ENCODE measurements around the gene SLC44A1.

SLC44A1 gene

GRCh38 chr9:105302728-105303127 is 58.3 kb downstream of the SLC44A1 start:
- Histone ChIP-seq H3K27ac (replicated peaks) (no peak overlapping the region), H3K27me3 (ENCODE audit: insufficient read depth, poor library complexity, severe bottlenecking) (no peaks in the 10 kb centered on the region), H3K4me3 (replicated peaks; ENCODE audit: insufficient read depth, low read length) (no peak overlapping the region)
- TF ChIP-seq GABPA (IDR thresholded peaks at IDR 0.05; ENCODE audit: low read depth), result no peak
- no peak for TF ChIP-seq CTCF (IDR thresholded peaks at IDR 0.05; ENCODE audit: insufficient read depth, low read length)
- TF ChIP-seq, protein P1, sequence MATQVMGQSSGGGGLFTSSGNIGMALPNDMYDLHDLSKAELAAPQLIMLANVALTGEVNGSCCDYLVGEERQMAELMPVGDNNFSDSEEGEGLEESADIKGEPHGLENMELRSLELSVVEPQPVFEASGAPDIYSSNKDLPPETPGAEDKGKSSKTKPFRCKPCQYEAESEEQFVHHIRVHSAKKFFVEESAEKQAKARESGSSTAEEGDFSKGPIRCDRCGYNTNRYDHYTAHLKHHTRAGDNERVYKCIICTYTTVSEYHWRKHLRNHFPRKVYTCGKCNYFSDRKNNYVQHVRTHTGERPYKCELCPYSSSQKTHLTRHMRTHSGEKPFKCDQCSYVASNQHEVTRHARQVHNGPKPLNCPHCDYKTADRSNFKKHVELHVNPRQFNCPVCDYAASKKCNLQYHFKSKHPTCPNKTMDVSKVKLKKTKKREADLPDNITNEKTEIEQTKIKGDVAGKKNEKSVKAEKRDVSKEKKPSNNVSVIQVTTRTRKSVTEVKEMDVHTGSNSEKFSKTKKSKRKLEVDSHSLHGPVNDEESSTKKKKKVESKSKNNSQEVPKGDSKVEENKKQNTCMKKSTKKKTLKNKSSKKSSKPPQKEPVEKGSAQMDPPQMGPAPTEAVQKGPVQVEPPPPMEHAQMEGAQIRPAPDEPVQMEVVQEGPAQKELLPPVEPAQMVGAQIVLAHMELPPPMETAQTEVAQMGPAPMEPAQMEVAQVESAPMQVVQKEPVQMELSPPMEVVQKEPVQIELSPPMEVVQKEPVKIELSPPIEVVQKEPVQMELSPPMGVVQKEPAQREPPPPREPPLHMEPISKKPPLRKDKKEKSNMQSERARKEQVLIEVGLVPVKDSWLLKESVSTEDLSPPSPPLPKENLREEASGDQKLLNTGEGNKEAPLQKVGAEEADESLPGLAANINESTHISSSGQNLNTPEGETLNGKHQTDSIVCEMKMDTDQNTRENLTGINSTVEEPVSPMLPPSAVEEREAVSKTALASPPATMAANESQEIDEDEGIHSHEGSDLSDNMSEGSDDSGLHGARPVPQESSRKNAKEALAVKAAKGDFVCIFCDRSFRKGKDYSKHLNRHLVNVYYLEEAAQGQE (IDR thresholded peaks at IDR 0.05; ENCODE audit: insufficient replicate concordance, low read depth), result no peak
- TF ChIP-seq SPI1 (IDR thresholded peaks at IDR 0.05; ENCODE audit: borderline replicate concordance, low read depth), result no peak
- TF ChIP-seq POLR2AphosphoS5 (IDR thresholded peaks at IDR 0.05; ENCODE audit: low read depth), result no peak
- no peak for DNase-seq (ENCODE audit: low read depth in 1 of 2, low spot score in 1 of 2)

GRCh38 chr9:105305856-105306255 is 61.4 kb downstream of the SLC44A1 start:
- no peak overlapping the region for H3K4me3 ChIP-seq (replicated peaks; ENCODE audit: insufficient read depth, low read length)
- DNase-seq (ENCODE audit: low read depth in 1 of 2, low spot score in 1 of 2), result no peak

GRCh38 chr9:105306351-105307140 is 62.1 kb downstream of the SLC44A1 start:
- DNase-seq (ENCODE audit: low read depth in 1 of 2, low spot score in 1 of 2), result no peak
- Histone ChIP-seq H3K27ac (replicated peaks) (no peak overlapping the region), H3K27me3 (ENCODE audit: insufficient read depth, poor library complexity, severe bottlenecking) (no peaks in the 10 kb centered on the region), H3K4me3 (replicated peaks; ENCODE audit: insufficient read depth, low read length) (no peak overlapping the region)
- no peak for TF ChIP-seq GABPA (IDR thresholded peaks at IDR 0.05; ENCODE audit: low read depth)
- TF ChIP-seq CTCF (IDR thresholded peaks at IDR 0.05; ENCODE audit: insufficient read depth, low read length), result no peak

More at GRCh38 chr9:105305856-105306255, 61.4 kb downstream of the SLC44A1 start:
- TF ChIP-seq GABPA (IDR thresholded peaks at IDR 0.05; ENCODE audit: low read depth) (no peak), SPI1 (IDR thresholded peaks at IDR 0.05; ENCODE audit: borderline replicate concordance, low read depth) (no peak), CTCF (IDR thresholded peaks at IDR 0.05; ENCODE audit: insufficient read depth, low read length) (no peak), POLR2AphosphoS5 (IDR thresholded peaks at IDR 0.05; ENCODE audit: low read depth) (no peak)
- TF ChIP-seq, protein P1 (IDR thresholded peaks at IDR 0.05; ENCODE audit: insufficient replicate concordance, low read depth), result no peak
- Histone ChIP-seq H3K27me3 (ENCODE audit: insufficient read depth, poor library complexity, severe bottlenecking) (no peaks in the 10 kb centered on the region), H3K27ac (replicated peaks) (no peak overlapping the region)
